GM12878 (cell line): ENCODE measurements around the gene C2orf92. TPM values are rescaled to one million over a fixed set of nuclear protein-coding genes. Genes with fewer than 3 reads are reported as not detected.
A peak's percentile ranks its signal among the peaks of the same experiment; 100 is the strongest.

Source experiments
- ATAC-seq: fragments of 200-7000 bp; cut with Tn5 transposase; 3 replicates; pipeline ENCODE4 v1.9.1; 2020; ENCODE audit warnings: mild to moderate bottlenecking, moderate library complexity
- BruUV-seq: library from RNA; stranded (reverse); fragments of 400-500 nt; replicated peaks from 2 replicates; lab custom pipeline; 2021; lab: Mats Ljungman, UMichigan
- CTCF ChIA-PET: fragments of 300-600 bp; sonication (Branson Sonifier 250); formaldehyde crosslinking; extraction: SDS; loops from one replicate; lab custom pipeline; 2021; ENCODE audit warnings: inconsistent platforms; lab: Yijun Ruan, JAX
- POLR2A ChIA-PET: fragments of 350-600 bp; formaldehyde crosslinking; extraction: SDS; loops from one replicate; lab custom pipeline; 2021; ENCODE audit warnings: inconsistent platforms; lab: Charles Lee
- RAD21 ChIA-PET: fragments of 300-600 bp; sonication (Branson Sonifier 250); formaldehyde crosslinking; loops from one replicate; lab custom pipeline; 2023; ENCODE audit warnings: antibody characterized with exemption; ENCODE audit not compliant: unreplicated experiment; lab: Charles Lee
- SMC1A ChIA-PET: fragments of 300-600 bp; sonication (Branson Sonifier 250); formaldehyde crosslinking; loops from one replicate; lab custom pipeline; 2023; ENCODE audit not compliant: unreplicated experiment, uncharacterized antibody; lab: Charles Lee
- DNase-seq: peaks from one replicate; pipeline ENCODE4 v3.0.0-alpha.2; 2011; ENCODE audit warnings: low read depth, low spot score
- FAIRE-seq: peaks from 3 replicates; lab custom pipeline; 2011; peaks lifted over from hg19 to GRCh38; lab: Jason Lieb, UNC
- H2AFZ ChIP-seq: 2 replicates; pipeline ENCODE4 v1.6.0; 2011; ENCODE audit warnings: low read depth, low read length, control low read depth; ENCODE audit not compliant: control insufficient read depth
- H3K27ac ChIP-seq: 2 replicates; pipeline ENCODE4 v1.5.1; 2011; ENCODE audit warnings: control low read depth; ENCODE audit not compliant: control insufficient read depth, insufficient read depth
- H3K27me3 ChIP-seq, 2 experiments: replicated peaks in 1 of 2; 2 replicates each; pipeline versions ENCODE4 v1.6.0 to v1.6.1; 2011; ENCODE audit warnings: low read length in 1 of 2; ENCODE audit not compliant: control insufficient read depth in 2 of 2, insufficient read depth in 2 of 2
- H3K36me3 ChIP-seq, 2 experiments: 2 replicates each; pipeline ENCODE4 v1.5.1; 2011; ENCODE audit warnings: low read length in 1 of 2; ENCODE audit not compliant: control insufficient read depth in 2 of 2, insufficient read depth in 2 of 2
- H3K4me1 ChIP-seq: 2 replicates; pipeline ENCODE4 v1.6.1; 2011; ENCODE audit warnings: mild to moderate bottlenecking, low read length, moderate library complexity, mixed read lengths; ENCODE audit not compliant: control insufficient read depth, insufficient read depth
- H3K4me2 ChIP-seq: 2 replicates; pipeline ENCODE4 v1.6.0; 2011; ENCODE audit warnings: control low read depth; ENCODE audit not compliant: control insufficient read depth, insufficient read depth
- H3K4me3 ChIP-seq: fragments of 200-600 bp; sonication (generic); 2 replicates; pipeline ENCODE4 v1.5.1; 2016
- H3K79me2 ChIP-seq: 2 replicates; pipeline ENCODE4 v1.6.0; 2011; ENCODE audit warnings: low read length; ENCODE audit not compliant: control insufficient read depth, insufficient read depth
- H3K9ac ChIP-seq: 2 replicates; pipeline ENCODE4 v1.8.0; 2011; ENCODE audit warnings: low read length, control low read depth, mixed read lengths; ENCODE audit not compliant: control insufficient read depth, insufficient read depth
- H3K9me3 ChIP-seq: replicated peaks from 3 replicates; pipeline ENCODE4 v1.5.1; 2011; ENCODE audit warnings: mild to moderate bottlenecking, low read length; ENCODE audit not compliant: control insufficient read depth, insufficient read depth
- H4K20me1 ChIP-seq: 2 replicates; pipeline ENCODE4 v1.6.0; 2011; ENCODE audit not compliant: control insufficient read depth, insufficient read depth
- BCL11A ChIP-seq: IDR thresholded peaks from 2 replicates; pipeline ENCODE4 v1.6.1; 2011; ENCODE audit warnings: low read depth, low read length
- CBX3 ChIP-seq: fragments of 200-600 bp; sonication (generic); IDR thresholded peaks from 2 replicates; pipeline ENCODE4 v1.6.1; 2016; ENCODE audit warnings: low read depth, borderline replicate concordance
- CREB1 ChIP-seq: IDR thresholded peaks from 2 replicates; pipeline ENCODE4 v1.6.1; 2012; ENCODE audit warnings: low read depth, mild to moderate bottlenecking, inconsistent platforms
- ESRRA ChIP-seq: IDR thresholded peaks from 2 replicates; pipeline ENCODE4 v1.6.1; 2012; ENCODE audit warnings: mild to moderate bottlenecking, low read length, improper control_type of control experiment
- ETV6 ChIP-seq, 2 experiments: fragments of 450-650 bp in 1 of 2; IDR thresholded peaks in 1 of 2; conservative IDR thresholded peaks in 1 of 2; 2 replicates each; pipeline ENCODE4 v1.6.1; 2014; ENCODE audit warnings: antibody characterized with exemption in 1 of 2, borderline replicate concordance in 1 of 2, low read depth in 1 of 2, mild to moderate bottlenecking in 1 of 2, moderate library complexity in 1 of 2
- HDAC2 ChIP-seq: fragments of 200-600 bp; sonication (generic); IDR thresholded peaks from 2 replicates; pipeline ENCODE4 v1.6.1; 2017
- HSF1 ChIP-seq: fragments of 150-350 bp; IDR thresholded peaks from 2 replicates; pipeline ENCODE4 v1.6.1; 2014; ENCODE audit warnings: mild to moderate bottlenecking, low read depth, low read length
- IKZF2 ChIP-seq, 2 experiments: fragments of 450-650 bp; IDR thresholded peaks; 2 replicates each; pipeline ENCODE4 v1.6.1; 2017; ENCODE audit warnings: mild to moderate bottlenecking in 2 of 2, moderate library complexity in 2 of 2
- MYC ChIP-seq: IDR thresholded peaks from 2 replicates; pipeline ENCODE4 v1.6.1; 2011; ENCODE audit warnings: mild to moderate bottlenecking, low read length, moderate library complexity, inconsistent platforms; ENCODE audit not compliant: insufficient read depth, insufficient replicate concordance, insufficient read length, severe bottlenecking
- NFIC ChIP-seq: IDR thresholded peaks from 2 replicates; pipeline ENCODE4 v1.6.1; 2012; ENCODE audit warnings: low read depth, mild to moderate bottlenecking, inconsistent platforms, low read length, moderate library complexity
- NFYA ChIP-seq: IDR thresholded peaks from 2 replicates; pipeline ENCODE4 v1.6.1; 2011; ENCODE audit warnings: low read depth, mild to moderate bottlenecking, low read length, improper control_type of control experiment, borderline replicate concordance
- RUNX3 ChIP-seq: IDR thresholded peaks from 2 replicates; pipeline ENCODE4 v1.6.1; 2012; ENCODE audit warnings: low read length, inconsistent platforms
- ZZZ3 ChIP-seq: IDR thresholded peaks from 2 replicates; pipeline ENCODE4 v1.6.1; 2011; ENCODE audit warnings: low read depth; ENCODE audit not compliant: control insufficient read depth, insufficient read length
- WGBS: methylation state at CpG from one replicate; pipeline ENCODE4 v1.1.6; 2016; ENCODE audit warnings: low lambda C conversion rate; ENCODE audit not compliant: insufficient replicate concordance, insufficient coverage; ENCODE audit errors: missing lambda C conversion rate; 5-methylcytosine and 5-hydroxymethylcytosine counted together
- in situ Hi-C: fragments of 300-500 bp; cut with MboI; formaldehyde crosslinking; loops from 9 replicates; pipeline ENCODE4 v1.14.3; 2018; ENCODE audit warnings: mixed read lengths
- intact Hi-C: fragments of 100-400 bp; cut with micrococcal nuclease; formaldehyde crosslinking; loops from one replicate; pipeline ENCODE4 v1.14.2; 2022; ENCODE audit not compliant: unreplicated experiment
- polyA plus RNA-seq, 11 experiments: library from polyadenylated mRNA; depleted of rRNA in 4 of 11; unstranded in 6 of 11; stranded (reverse) in 5 of 11; fragments of >200 nt; fragmentation: Nextera tagmentation in 4 of 11; fragmentation: Illumina TruSeq in 1 of 11; extraction: Ambion mirVana in 4 of 11; extraction: Trizol in 1 of 11; gene quantifications; 1 replicate in 1 of 11; 2 replicates in 10 of 11; pipeline versions ENCODE4 v1.2.1 to v1.2.3, GENCODE V29; 2011 to 2016; ENCODE audit warnings: inconsistent platforms in 2 of 11, missing spikeins in 2 of 11, low read depth in 1 of 11
- total RNA-seq, 4 experiments: library from RNA; depleted of rRNA in 3 of 4; stranded (reverse); fragments of >200 nt in 3 of 4; fragmentation: Illumina TruSeq in 1 of 4; extraction: Trizol in 1 of 4; gene quantifications; 2 replicates each; pipeline versions ENCODE4 v1.2.1 to v1.2.3, GENCODE V29; 2013 to 2021
- TF ChIP-seq, protein P1 (sequence below): IDR thresholded peaks from 2 replicates; pipeline ENCODE4 v1.6.1; 2012; ENCODE audit warnings: low read depth, low read length, improper control_type of control experiment
- TF ChIP-seq, protein P2 (sequence below): fragments of 450-650 bp; IDR thresholded peaks from 2 replicates; pipeline ENCODE4 v1.6.1; 2017; ENCODE audit warnings: mild to moderate bottlenecking, low read depth, inconsistent platforms; ENCODE audit not compliant: poor library complexity, severe bottlenecking

The C2orf92 gene
- total and polyA plus RNA-seq, 10 of the 15 experiments (the other 5 are each of a cell fraction or from before 2014, with no cell fraction given) = 0.40 to 10.1 (median 3.7) TPM

DNA sequence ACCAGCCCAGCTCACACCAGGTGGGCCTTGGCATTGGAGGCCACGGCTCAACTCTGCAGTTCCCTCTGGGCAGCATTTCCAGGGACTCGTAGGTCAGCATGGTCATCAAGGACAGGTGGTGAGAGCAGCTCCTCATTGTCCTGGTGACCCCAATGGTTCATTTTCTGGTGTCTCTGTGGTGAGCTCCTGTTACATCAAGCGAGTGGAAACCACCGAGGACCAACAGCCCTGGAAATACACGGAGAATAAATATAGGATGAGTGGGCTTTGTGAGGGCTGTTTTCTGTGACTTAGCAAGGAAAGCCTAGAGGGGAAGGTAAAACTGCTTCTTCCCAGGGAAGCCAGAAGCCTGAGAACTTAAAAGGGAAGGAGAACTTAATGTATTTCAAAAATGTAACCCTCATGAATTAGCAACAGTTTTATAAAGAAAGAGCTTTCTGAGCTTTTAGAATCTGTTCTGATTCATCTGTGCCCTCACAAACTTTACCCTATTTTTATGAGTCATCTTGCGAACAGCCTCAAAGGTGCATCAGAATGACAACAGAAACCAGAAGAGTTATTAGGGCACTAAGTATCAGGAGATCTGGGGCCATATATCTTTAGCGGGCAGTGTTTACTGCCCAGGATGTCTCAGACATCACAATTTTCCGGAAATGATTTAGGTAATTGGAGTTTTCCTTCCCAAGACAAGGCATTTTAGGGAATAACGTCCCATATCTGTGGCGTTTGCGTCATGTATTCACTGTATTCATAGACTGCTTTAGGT lies 18.7 kb downstream of the C2orf92 start (continued):
- TF ChIP-seq ETV6 (conservative IDR thresholded peaks at IDR 0.05 in 1 of 2, IDR thresholded peaks at IDR 0.05 in 1 of 2; ENCODE audit: borderline replicate concordance in 1 of 2, low read depth in 1 of 2) (no peak), BCL11A (no peak), NFIC (peak; percentile 73), RUNX3 (peak; percentile 51; the same call in 1 of the 2 replicates)

DNA sequence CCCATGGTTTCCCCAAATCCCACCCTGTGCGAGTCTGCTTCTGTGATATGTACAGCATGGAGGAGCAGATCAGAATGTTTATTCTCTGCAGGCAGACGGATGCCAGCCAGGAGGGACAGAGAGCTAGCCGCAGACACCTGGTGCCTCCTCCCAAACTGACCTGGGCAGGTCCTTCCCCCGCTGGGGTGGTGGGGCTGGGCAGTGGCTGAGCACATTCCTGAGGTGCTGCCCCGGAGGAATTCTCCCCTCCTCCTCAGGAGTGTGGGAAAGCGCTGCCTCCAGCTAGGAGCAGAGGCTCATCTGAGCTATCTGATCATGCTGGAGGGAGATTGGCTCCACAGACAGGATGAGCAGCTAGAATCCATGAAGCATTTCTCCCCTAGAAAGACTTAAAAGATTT lies 21.7 kb downstream of the C2orf92 start:
- no TSS peak for BruUV-seq
- WGBS = 71% methylated on average over 6 of the region's 6 CpGs

More for the DNA sequence above, 21.7 kb downstream of the C2orf92 start:
- Histone ChIP-seq H3K79me2 (no peaks in the 10 kb centered on the region), H3K4me2 (no peak overlapping the region), H3K9me3 (no peaks in the 10 kb centered on the region), H2AFZ (no peak overlapping the region), H4K20me1 (no peaks in the 10 kb centered on the region), H3K27ac (no peak overlapping the region), H3K27me3 (no peaks in the 10 kb centered on the region), H3K4me3 (no peak overlapping the region), H3K4me1 (peaks cover 3% of the 10 kb centered on the region; the same call in 1 of the 2 replicates), H3K36me3 (no peaks in the 10 kb centered on the region), H3K9ac (no peak overlapping the region)
- FAIRE-seq (no peak), DNase-seq (no peak), ATAC-seq (no peak)
- in situ Hi-C loops (loop anchor here (10.0 kb wide), 1 partner anchor 1626 kb away; no protein-coding TSS in a partner anchor), intact Hi-C loops (no loop called here)
- CTCF ChIA-PET = interaction anchor here (0.5 to 2.8 kb wide), 7 partner anchors 9 to 694 kb away, joined by 3 to 11 read pairs (median 3); partner anchors contain the start of genes ACTR1B and COX5B
- TF ChIP-seq ZZZ3 = no peak
- TF ChIP-seq, protein P1, sequence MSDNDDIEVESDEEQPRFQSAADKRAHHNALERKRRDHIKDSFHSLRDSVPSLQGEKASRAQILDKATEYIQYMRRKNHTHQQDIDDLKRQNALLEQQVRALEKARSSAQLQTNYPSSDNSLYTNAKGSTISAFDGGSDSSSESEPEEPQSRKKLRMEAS = no peak
- no peak for TF ChIP-seq HSF1
- no peak for TF ChIP-seq NFYA
- TF ChIP-seq IKZF2 (IDR thresholded peaks at IDR 0.05) = no peak
- no peak for TF ChIP-seq HDAC2
- TF ChIP-seq CREB1 = no peak
- TF ChIP-seq CBX3 = no peak
- TF ChIP-seq MYC = no peak
- no peak for TF ChIP-seq ESRRA
- TF ChIP-seq, protein P2, sequence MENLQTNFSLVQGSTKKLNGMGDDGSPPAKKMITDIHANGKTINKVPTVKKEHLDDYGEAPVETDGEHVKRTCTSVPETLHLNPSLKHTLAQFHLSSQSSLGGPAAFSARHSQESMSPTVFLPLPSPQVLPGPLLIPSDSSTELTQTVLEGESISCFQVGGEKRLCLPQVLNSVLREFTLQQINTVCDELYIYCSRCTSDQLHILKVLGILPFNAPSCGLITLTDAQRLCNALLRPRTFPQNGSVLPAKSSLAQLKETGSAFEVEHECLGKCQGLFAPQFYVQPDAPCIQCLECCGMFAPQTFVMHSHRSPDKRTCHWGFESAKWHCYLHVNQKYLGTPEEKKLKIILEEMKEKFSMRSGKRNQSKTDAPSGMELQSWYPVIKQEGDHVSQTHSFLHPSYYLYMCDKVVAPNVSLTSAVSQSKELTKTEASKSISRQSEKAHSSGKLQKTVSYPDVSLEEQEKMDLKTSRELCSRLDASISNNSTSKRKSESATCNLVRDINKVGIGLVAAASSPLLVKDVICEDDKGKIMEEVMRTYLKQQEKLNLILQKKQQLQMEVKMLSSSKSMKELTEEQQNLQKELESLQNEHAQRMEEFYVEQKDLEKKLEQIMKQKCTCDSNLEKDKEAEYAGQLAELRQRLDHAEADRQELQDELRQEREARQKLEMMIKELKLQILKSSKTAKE = no peak
- RAD21 ChIA-PET = interaction anchor here (0.7 to 1.4 kb wide), 5 partner anchors 9 to 451 kb away, joined by 3 to 5 read pairs (median 4); partner anchors contain the start of gene ACTR1B
- POLR2A ChIA-PET = interaction anchor here (0.7 kb wide), 1 partner anchor 27 kb away, joined by 4 read pairs; no protein-coding TSS in a partner anchor
- SMC1A ChIA-PET = interaction anchor here (1.0 to 1.5 kb wide), 6 partner anchors 9 to 100 kb away, joined by 3 to 5 read pairs (median 4); partner anchors contain the start of genes C2orf92 and COX5B
